Endothelial cell of umbilical vein (primary cell): Measurements from ENCODE around the gene ADRB2. TPM values are rescaled to one million over a fixed set of nuclear protein-coding genes. Genes with fewer than 3 reads are reported as not detected.

Experiments used
- BruUV-seq: library from RNA; stranded (reverse); fragments of 400-500 nt; replicated peaks from 2 replicates; lab custom pipeline; 2021; lab: Mats Ljungman, UMichigan
- CTCF ChIA-PET: fragments of 300-600, 350-600 bp; sonication (Branson Sonifier 250); formaldehyde crosslinking; loops from one replicate; lab custom pipeline; 2021; ENCODE audit warnings: antibody characterized with exemption, inconsistent platforms; lab: Charles Lee
- POLR2A ChIA-PET: fragments of 300-600, 350-600 bp; sonication (Branson Sonifier 250); formaldehyde crosslinking; loops from one replicate; lab custom pipeline; 2021; ENCODE audit warnings: antibody characterized with exemption, inconsistent platforms; lab: Charles Lee
- DNase-seq: peaks from one replicate; pipeline ENCODE4 v3.0.0-alpha.2; 2011; ENCODE audit warnings: low read depth, low spot score
- FAIRE-seq: peaks from 2 replicates; lab custom pipeline; 2011; peaks lifted over from hg19 to GRCh38; lab: Jason Lieb, UNC
- H2AFZ ChIP-seq: 2 replicates; pipeline ENCODE4 v1.6.0; 2012; ENCODE audit warnings: low read depth, low read length, control low read depth, inconsistent platforms
- H3K27ac ChIP-seq: 2 replicates; pipeline ENCODE4 v1.5.1; 2011; ENCODE audit warnings: low read depth, mild to moderate bottlenecking, control low read depth, low read length, moderate library complexity; ENCODE audit not compliant: insufficient read depth
- H3K27me3 ChIP-seq, 2 experiments: 2 replicates each; pipeline versions ENCODE4 v1.6.0 to v1.6.1; 2011; ENCODE audit warnings: low read length in 2 of 2, mixed read lengths in 1 of 2; ENCODE audit not compliant: control insufficient read depth in 2 of 2, insufficient read depth in 2 of 2
- H3K36me3 ChIP-seq, 2 experiments: 2 replicates in 1 of 2; 3 replicates in 1 of 2; pipeline ENCODE4 v1.5.1; 2011; ENCODE audit warnings: low read length in 2 of 2, mild to moderate bottlenecking in 1 of 2, moderate library complexity in 1 of 2; ENCODE audit not compliant: control insufficient read depth in 2 of 2, insufficient read depth in 2 of 2; ENCODE audit errors: extremely low read depth in 1 of 2
- H3K4me1 ChIP-seq: 3 replicates; pipeline ENCODE4 v1.5.1; 2011; ENCODE audit warnings: mild to moderate bottlenecking, low read length; ENCODE audit not compliant: control insufficient read depth, insufficient read depth; ENCODE audit errors: extremely low read depth
- H3K4me2 ChIP-seq: 2 replicates; pipeline ENCODE4 v1.6.1; 2011; ENCODE audit warnings: low read length, control low read depth, mixed read lengths; ENCODE audit not compliant: insufficient read depth
- H3K4me3 ChIP-seq, 3 experiments: fragments of 200-600 bp in 1 of 3; sonication (generic), shearing (Covaris generic) in 1 of 3; replicated peaks in 1 of 3; 2 replicates each; pipeline ENCODE4 v1.5.1; 2011 to 2016; ENCODE audit warnings: control low read depth in 3 of 3, low read length in 3 of 3, mild to moderate bottlenecking in 2 of 3, inconsistent platforms in 1 of 3, low read depth in 1 of 3, moderate library complexity in 1 of 3; ENCODE audit not compliant: insufficient read depth in 1 of 3
- H3K79me2 ChIP-seq: 2 replicates; pipeline ENCODE4 v1.6.0; 2012; ENCODE audit warnings: low read length, inconsistent platforms; ENCODE audit not compliant: control insufficient read depth, insufficient read depth
- H3K9ac ChIP-seq: replicated peaks from 2 replicates; pipeline ENCODE3; 2011; ENCODE audit warnings: low read length, control low read depth; ENCODE audit not compliant: insufficient read depth; ENCODE audit errors: extremely low read depth
- H3K9me1 ChIP-seq: replicated peaks from 3 replicates; pipeline ENCODE4 v1.6.0; 2011; ENCODE audit warnings: mild to moderate bottlenecking, low read length; ENCODE audit not compliant: control insufficient read depth, insufficient read depth; ENCODE audit errors: extremely low read depth
- H3K9me3 ChIP-seq: replicated peaks from 2 replicates; pipeline ENCODE4 v1.5.1; 2012; ENCODE audit warnings: low read length, inconsistent platforms; ENCODE audit not compliant: control insufficient read depth, insufficient read depth
- H4K20me1 ChIP-seq: replicated peaks from 2 replicates; pipeline ENCODE3; 2011; ENCODE audit warnings: mild to moderate bottlenecking, low read length; ENCODE audit not compliant: control insufficient read depth, insufficient read depth; ENCODE audit errors: extremely low read depth
- GATA2 ChIP-seq: IDR thresholded peaks from 2 replicates; pipeline ENCODE4 v1.7.0; 2011; ENCODE audit warnings: low read depth, mild to moderate bottlenecking, moderate library complexity, mixed read lengths, low read length; ENCODE audit not compliant: insufficient read length, insufficient read depth
- JUN ChIP-seq: IDR thresholded peaks from 2 replicates; pipeline ENCODE4 v1.6.1; 2011; ENCODE audit warnings: borderline replicate concordance, low read depth; ENCODE audit not compliant: insufficient read length, insufficient read depth
- dilution Hi-C: fragments of 300-500 bp; cut with MboI; formaldehyde crosslinking; loops from one replicate; pipeline ENCODE4 v1.15.0; 2019; ENCODE audit warnings: low sequenced_read_pairs; ENCODE audit not compliant: extremely low pct_ligation_motif_present
- intact Hi-C: fragments of 100-400 bp; cut with micrococcal nuclease; formaldehyde crosslinking; loops from one replicate; pipeline ENCODE4 v1.10.0; 2022
- polyA plus RNA-seq, 4 experiments: library from polyadenylated mRNA; depleted of rRNA in 3 of 4; stranded (reverse) in 3 of 4; unstranded in 1 of 4; fragments of >200 nt; gene quantifications; 2 replicates each; pipeline versions ENCODE4 v1.2.1 to v1.2.3, GENCODE V29; 2011 to 2012; ENCODE audit warnings: missing spikeins in 1 of 4
- total RNA-seq: library from RNA; stranded (reverse); gene quantifications from 2 replicates; pipeline ENCODE4 v1.2.3, GENCODE V29; 2021

The ADRB2 gene
- total and polyA plus RNA-seq, 2 donors (not counting 3 experiments of a cell fraction or from before 2014, with no cell fraction given) = 0.86 to 0.88 TPM

DNA sequence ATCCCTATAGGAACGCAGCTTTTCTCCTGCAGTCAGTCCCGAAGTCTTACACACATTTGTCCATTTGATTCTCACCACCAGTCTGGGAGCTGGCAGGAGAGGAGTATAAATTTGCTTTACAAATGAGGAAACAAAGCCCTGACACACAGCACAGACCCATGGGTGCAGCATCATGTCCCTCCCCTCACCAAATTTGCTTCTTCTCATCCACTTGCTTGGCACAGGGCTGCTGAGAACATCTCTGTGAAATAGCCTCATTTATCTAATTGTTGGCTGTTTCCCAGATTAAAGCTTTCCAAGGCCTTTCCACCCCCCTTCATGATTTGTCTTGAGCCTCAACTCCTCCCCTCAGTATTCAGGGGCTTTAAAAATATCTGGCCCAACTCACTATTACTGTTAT, 11.3 kb upstream of the ADRB2 start:
- Histone ChIP-seq H3K9me3 (no peaks in the 10 kb centered on the region), H3K4me3 (no peak overlapping the region), H3K79me2 (no peaks in the 10 kb centered on the region), H3K27ac (no peak overlapping the region), H3K4me1 (no peaks in the 10 kb centered on the region), H2AFZ (no peak overlapping the region), H4K20me1 (no peaks in the 10 kb centered on the region), H3K36me3 (no peaks in the 10 kb centered on the region), H3K9ac (no peak overlapping the region), H3K27me3 (no peaks in the 10 kb centered on the region), H3K4me2 (no peak overlapping the region), H3K9me1 (no peaks in the 10 kb centered on the region)
- ChIA-PET POLR2A (no interaction called here), CTCF (interaction anchor here (0.8 to 1.4 kb wide), 8 partner anchors 9 to 220 kb away, joined by 3 to 8 read pairs (median 4); no protein-coding TSS in a partner anchor)
- intact Hi-C loops (no loop called here), dilution Hi-C loops (no loop called here)
- no peak for DNase-seq
- no TSS peak for BruUV-seq
- TF ChIP-seq GATA2 = no peak
- no peak for FAIRE-seq

DNA sequence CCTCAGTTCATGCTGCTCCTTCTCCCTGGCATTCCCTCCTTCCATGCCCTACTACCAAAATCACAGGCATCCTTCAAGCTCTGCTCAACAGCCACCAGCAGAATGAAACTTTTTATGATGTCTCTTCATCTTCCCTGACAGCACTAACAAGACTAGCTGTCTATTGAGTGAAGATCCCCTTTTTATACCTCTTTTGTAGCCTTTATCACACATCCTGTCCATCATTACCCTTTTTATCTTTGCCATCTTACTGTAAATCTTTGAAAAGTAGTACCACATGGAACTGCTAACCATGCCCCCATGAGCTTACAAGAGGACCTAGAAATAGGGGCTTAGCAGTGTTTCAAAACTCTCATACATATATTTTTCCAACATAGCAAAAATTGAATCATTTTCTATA, 10.8 kb upstream of the ADRB2 start:
- H2AFZ ChIP-seq = no peak overlapping the region
- H3K27me3 ChIP-seq = no peaks in the 10 kb centered on the region
- no peaks in the 10 kb centered on the region for H3K4me1 ChIP-seq
- H3K4me2 ChIP-seq = no peak overlapping the region
- no peak overlapping the region for H3K4me3 ChIP-seq
- no peaks in the 10 kb centered on the region for H3K79me2 ChIP-seq
- no peaks in the 10 kb centered on the region for H3K9me3 ChIP-seq
- ChIA-PET CTCF (interaction anchor here (0.8 to 1.4 kb wide), 7 partner anchors 9 to 220 kb away, joined by 3 to 8 read pairs (median 4); no protein-coding TSS in a partner anchor), POLR2A (no interaction called here)
- FAIRE-seq = no peak
- no TSS peak for BruUV-seq
- no peaks in the 10 kb centered on the region for H4K20me1 ChIP-seq
- intact Hi-C loops = no loop called here
- dilution Hi-C loops = no loop called here
- H3K9ac ChIP-seq = no peak overlapping the region
- DNase-seq = no peak
- H3K27ac ChIP-seq = no peak overlapping the region
- no peaks in the 10 kb centered on the region for H3K9me1 ChIP-seq
- H3K36me3 ChIP-seq = no peaks in the 10 kb centered on the region
- TF ChIP-seq JUN = no peak
- TF ChIP-seq GATA2 = no peak
